ENCODE data around the gene HIPK3.
A peak's percentile ranks its signal among the peaks of the same experiment; 100 is the strongest.

HIPK3 gene

DNA sequence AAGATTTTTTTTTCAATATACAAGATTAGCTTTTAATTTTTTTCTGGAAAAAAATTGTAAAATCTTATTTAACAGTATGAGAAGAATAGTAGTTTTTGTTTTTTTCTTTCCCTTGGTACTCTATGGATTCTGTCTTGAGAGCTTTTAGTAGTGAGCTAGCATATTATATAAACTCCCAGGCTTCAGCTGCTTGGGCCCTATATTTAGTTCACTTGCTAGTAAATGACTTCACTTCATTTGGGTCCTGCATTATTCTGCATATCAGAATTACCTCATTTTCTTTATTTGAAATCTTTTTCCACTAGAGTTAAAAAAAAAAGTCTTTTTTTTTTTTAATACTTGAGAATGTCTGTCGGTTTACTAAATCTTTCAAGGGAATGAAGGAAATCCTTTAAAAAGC lies 33.1 kb downstream of the HIPK3 start:
- Histone ChIP-seq H3K4me3 (ENCODE audit: low read length) (no peak overlapping the region), H3K4me2 (ENCODE audit: low read length) (no peak overlapping the region), H3K36me3 (ENCODE audit: control insufficient read depth, low read length) (peaks cover 11% of the 10 kb centered on the region; the same call in 1 of the 2 replicates), H3K4me1 (ENCODE audit: control insufficient read depth, low read length) (peaks cover 23% of the 10 kb centered on the region), H3K27ac (ENCODE audit: low read depth, low read length) (no peak overlapping the region), H4K20me1 (ENCODE audit: control insufficient read depth, insufficient read depth, low read depth, low read length) (no peaks in the 10 kb centered on the region), H3K79me2 (ENCODE audit: control insufficient read depth, low read length) (peaks cover 33% of the 10 kb centered on the region), H3F3A (ENCODE audit: control insufficient read depth, insufficient read depth) (no peaks in the 10 kb centered on the region), H3K9me3 (ENCODE audit: control insufficient read depth, insufficient read depth, low read length) (no peaks in the 10 kb centered on the region), H3K27me3 (ENCODE audit: control insufficient read depth, low read length) (no peaks in the 10 kb centered on the region), H3K9me2 (replicated peaks; ENCODE audit: control insufficient read depth, low read length) (no peaks in the 10 kb centered on the region)
- TF ChIP-seq, protein P1, sequence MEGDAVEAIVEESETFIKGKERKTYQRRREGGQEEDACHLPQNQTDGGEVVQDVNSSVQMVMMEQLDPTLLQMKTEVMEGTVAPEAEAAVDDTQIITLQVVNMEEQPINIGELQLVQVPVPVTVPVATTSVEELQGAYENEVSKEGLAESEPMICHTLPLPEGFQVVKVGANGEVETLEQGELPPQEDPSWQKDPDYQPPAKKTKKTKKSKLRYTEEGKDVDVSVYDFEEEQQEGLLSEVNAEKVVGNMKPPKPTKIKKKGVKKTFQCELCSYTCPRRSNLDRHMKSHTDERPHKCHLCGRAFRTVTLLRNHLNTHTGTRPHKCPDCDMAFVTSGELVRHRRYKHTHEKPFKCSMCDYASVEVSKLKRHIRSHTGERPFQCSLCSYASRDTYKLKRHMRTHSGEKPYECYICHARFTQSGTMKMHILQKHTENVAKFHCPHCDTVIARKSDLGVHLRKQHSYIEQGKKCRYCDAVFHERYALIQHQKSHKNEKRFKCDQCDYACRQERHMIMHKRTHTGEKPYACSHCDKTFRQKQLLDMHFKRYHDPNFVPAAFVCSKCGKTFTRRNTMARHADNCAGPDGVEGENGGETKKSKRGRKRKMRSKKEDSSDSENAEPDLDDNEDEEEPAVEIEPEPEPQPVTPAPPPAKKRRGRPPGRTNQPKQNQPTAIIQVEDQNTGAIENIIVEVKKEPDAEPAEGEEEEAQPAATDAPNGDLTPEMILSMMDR (IDR thresholded peaks at IDR 0.05; ENCODE audit: low read depth, low read length, poor library complexity, severe bottlenecking) = no peak
- TF ChIP-seq EZH2phosphoT487 (IDR thresholded peaks at IDR 0.05; ENCODE audit: borderline replicate concordance, low read length) = no peak

DNA sequence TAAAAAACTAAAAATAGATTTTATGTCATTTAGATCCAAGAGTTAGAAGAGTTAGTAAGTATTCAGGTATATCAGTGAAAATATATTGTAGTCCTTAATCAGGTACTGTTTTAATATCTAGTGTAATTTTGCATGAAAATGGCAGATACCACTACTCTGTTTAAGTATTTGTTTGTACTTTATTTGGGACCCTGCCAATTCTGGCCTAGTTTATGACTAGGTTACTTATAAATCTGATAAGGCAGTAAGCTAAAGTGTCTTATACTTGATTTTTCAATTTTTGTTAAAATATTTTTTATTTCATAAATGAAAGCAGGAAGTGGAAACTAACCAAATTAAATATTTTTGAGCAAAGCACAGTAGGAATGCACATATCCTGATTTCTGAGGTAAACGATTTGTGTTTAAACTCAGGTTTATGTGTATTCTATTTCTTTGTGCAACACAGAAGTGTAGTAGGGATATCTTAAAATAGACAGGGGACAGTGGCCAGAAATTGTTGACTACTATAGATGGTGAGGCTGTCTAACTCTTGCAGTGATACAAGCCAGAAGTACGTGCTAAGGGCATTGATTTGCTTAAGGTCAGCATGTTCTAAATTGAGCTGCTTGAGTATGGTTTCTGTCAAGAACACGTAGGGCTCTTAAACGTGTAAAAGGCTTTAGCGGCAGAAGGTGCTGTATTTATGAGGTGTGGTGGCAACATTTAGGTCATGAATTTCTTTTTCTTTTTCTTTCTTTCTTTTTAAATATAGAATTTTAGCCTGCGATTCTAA lies 34.0 kb downstream of the HIPK3 start:
- H3K4me1 ChIP-seq (ENCODE audit: control insufficient read depth, low read length) = peaks cover 23% of the 10 kb centered on the region
- no peaks in the 10 kb centered on the region for H3K27me3 ChIP-seq (ENCODE audit: control insufficient read depth, low read length)
- peak overlapping the region; percentile 22; the same call in 1 of the 2 replicates for H3K4me3 ChIP-seq (ENCODE audit: low read length)
- H3K36me3 ChIP-seq (ENCODE audit: control insufficient read depth, low read length) = peaks cover 11% of the 10 kb centered on the region; the same call in 1 of the 2 replicates
- H3K27ac ChIP-seq (ENCODE audit: low read depth, low read length) = no peak overlapping the region
- H3F3A ChIP-seq (ENCODE audit: control insufficient read depth, insufficient read depth) = no peaks in the 10 kb centered on the region
- no peaks in the 10 kb centered on the region for H3K9me3 ChIP-seq (ENCODE audit: control insufficient read depth, insufficient read depth, low read length)
- no peaks in the 10 kb centered on the region for H3K9me2 ChIP-seq (replicated peaks; ENCODE audit: control insufficient read depth, low read length)
- TF ChIP-seq, protein P1 (IDR thresholded peaks at IDR 0.05; ENCODE audit: low read depth, low read length, poor library complexity, severe bottlenecking) = no peak
- no peak for TF ChIP-seq EZH2phosphoT487 (IDR thresholded peaks at IDR 0.05; ENCODE audit: borderline replicate concordance, low read length)
- peak overlapping the region; percentile 52 for H3K4me2 ChIP-seq (ENCODE audit: low read length)
- peaks cover 31% of the 10 kb centered on the region for H3K79me2 ChIP-seq (ENCODE audit: control insufficient read depth, low read length)
- H4K20me1 ChIP-seq (ENCODE audit: control insufficient read depth, insufficient read depth, low read depth, low read length) = no peaks in the 10 kb centered on the region

DNA sequence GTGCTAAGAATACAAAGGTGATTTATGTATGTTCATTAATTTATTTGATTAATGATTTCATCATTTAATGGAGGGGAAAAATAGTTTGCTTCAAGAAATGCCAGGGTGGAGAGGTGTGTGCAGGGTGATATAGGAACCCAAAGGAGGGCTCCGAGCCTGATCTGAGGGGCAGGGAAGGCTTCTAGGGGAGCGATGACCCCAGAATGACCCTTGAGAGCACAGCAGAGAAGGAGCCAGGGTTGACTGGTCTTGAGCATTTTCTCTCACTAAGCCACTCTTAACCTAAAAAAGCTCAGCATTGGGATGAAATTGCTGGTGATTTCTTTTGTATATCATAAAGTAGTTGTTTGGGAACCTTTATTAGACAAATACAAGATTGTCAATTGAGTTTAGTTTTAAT lies 35.1 kb downstream of the HIPK3 start:
- H3K9me3 ChIP-seq (ENCODE audit: control insufficient read depth, insufficient read depth, low read length) = no peaks in the 10 kb centered on the region
- H3F3A ChIP-seq (ENCODE audit: control insufficient read depth, insufficient read depth) = no peaks in the 10 kb centered on the region
- peaks cover 37% of the 10 kb centered on the region for H3K79me2 ChIP-seq (ENCODE audit: control insufficient read depth, low read length)
- H3K4me3 ChIP-seq (ENCODE audit: low read length) = peak overlapping the region; percentile 6; the same call in 1 of the 2 replicates
- H3K4me2 ChIP-seq (ENCODE audit: low read length) = peak overlapping the region; percentile 52; the same call in 1 of the 2 replicates
- H3K27me3 ChIP-seq (ENCODE audit: control insufficient read depth, low read length) = no peaks in the 10 kb centered on the region
- H3K27ac ChIP-seq (ENCODE audit: low read depth, low read length) = no peak overlapping the region
- TF ChIP-seq, protein P1 (IDR thresholded peaks at IDR 0.05; ENCODE audit: low read depth, low read length, poor library complexity, severe bottlenecking) = no peak
- no peak for TF ChIP-seq EZH2phosphoT487 (IDR thresholded peaks at IDR 0.05; ENCODE audit: borderline replicate concordance, low read length)
- H3K4me1 ChIP-seq (ENCODE audit: control insufficient read depth, low read length) = peaks cover 23% of the 10 kb centered on the region
- no peaks in the 10 kb centered on the region for H3K9me2 ChIP-seq (replicated peaks; ENCODE audit: control insufficient read depth, low read length)
- 0 out of 2 replicates have a peak, but pooled peaks cover 3% of the 10 kb centered on the region for H3K36me3 ChIP-seq (ENCODE audit: control insufficient read depth, low read length)
- no peaks in the 10 kb centered on the region for H4K20me1 ChIP-seq (ENCODE audit: control insufficient read depth, insufficient read depth, low read depth, low read length)

Measured in DOHH2 (cell line).